ENCODE results near the gene GSTCD. TPM values are rescaled to one million over a fixed set of nuclear protein-coding genes. Genes with fewer than 3 reads are reported as not detected.
A peak's percentile ranks its signal among the peaks of the same experiment; 100 is the strongest.

GSTCD gene
- total and polyA plus RNA-seq, 9 donors = 2.0 to 10.4 (median 6.0) TPM

- no peaks in the 10 kb centered on the region for H3K36me3 ChIP-seq
- no peaks in the 10 kb centered on the region for H3K9me3 ChIP-seq
- peak overlapping the region; percentile 89 for H3K4me3 ChIP-seq
- peaks cover 1% of the 10 kb centered on the region for H3K4me1 ChIP-seq (ENCODE audit: insufficient read depth)
- no peak overlapping the region for H3K27ac ChIP-seq
- intact Hi-C loops (cut with DNase I) = no loop called here
- TF ChIP-seq CTCF (IDR thresholded peaks at IDR 0.05) = no peak
- TF ChIP-seq EP300 (IDR thresholded peaks at IDR 0.05) = no peak
- no peak for TF ChIP-seq POLR2A (IDR thresholded peaks at IDR 0.05)
- WGBS, 3 donors = 24 to 28% (median 26%) methylated on average over 7 of the region's 7 CpGs
- DNase-seq = no peak
- H3K27me3 ChIP-seq = no peaks in the 10 kb centered on the region
These were observed 803 bp upstream of the GSTCD start for GRCh38 chr4:105707782-105708180.

GRCh38 chr4:105709081-105709450 lies 482 bp downstream of the GSTCD start:
- no peak for DNase-seq
- TF ChIP-seq EP300 (IDR thresholded peaks at IDR 0.05) (no peak), CTCF (IDR thresholded peaks at IDR 0.05) (no peak), POLR2A (IDR thresholded peaks at IDR 0.05) (no peak)
- Histone ChIP-seq H3K27ac (peak overlapping the region; percentile 38 to 65), H3K4me1 (ENCODE audit: insufficient read depth) (peaks cover 1% of the 10 kb centered on the region), H3K27me3 (no peaks in the 10 kb centered on the region), H3K4me3 (peak overlapping the region; percentile 89), H3K36me3 (no peaks in the 10 kb centered on the region), H3K9me3 (no peaks in the 10 kb centered on the region)
- intact Hi-C loops (cut with DNase I) = no loop called here
- 0 to 1% (median 0%) methylated on average over 11 of the region's 11 CpGs for WGBS, 3 donors

- 64 to 76% (median 76%) methylated on average over 16 of the region's 16 CpGs for WGBS, 3 donors
- Histone ChIP-seq H3K4me1 (ENCODE audit: insufficient read depth) (peaks cover 1% of the 10 kb centered on the region), H3K27ac (no peak overlapping the region), H3K36me3 (no peaks in the 10 kb centered on the region), H3K4me3 (no peak overlapping the region), H3K9me3 (no peaks in the 10 kb centered on the region), H3K27me3 (no peaks in the 10 kb centered on the region)
- DNase-seq = no peak
- intact Hi-C loops (cut with DNase I) = no loop called here
- no peak for TF ChIP-seq POLR2A (IDR thresholded peaks at IDR 0.05)
These were observed 1.5 kb downstream of the GSTCD start for GRCh38 chr4:105710012-105710600.

- TF ChIP-seq CTCF (IDR thresholded peaks at IDR 0.05) = no peak
- TF ChIP-seq POLR2A (IDR thresholded peaks at IDR 0.05) = no peak
- no peak for TF ChIP-seq EP300 (IDR thresholded peaks at IDR 0.05)
- Histone ChIP-seq H3K36me3 (no peaks in the 10 kb centered on the region), H3K27me3 (no peaks in the 10 kb centered on the region), H3K27ac (no peak overlapping the region), H3K9me3 (no peaks in the 10 kb centered on the region), H3K4me3 (no peak overlapping the region), H3K4me1 (ENCODE audit: insufficient read depth) (peaks cover 1% of the 10 kb centered on the region)
- intact Hi-C loops (cut with DNase I) = no loop called here
- DNase-seq = no peak
- 77 to 79% (median 77%) methylated on average over 6 of the region's 6 CpGs for WGBS, 3 donors
These were observed 2.1 kb downstream of the GSTCD start for GRCh38 chr4:105710678-105711077.

- no peaks in the 10 kb centered on the region for H3K36me3 ChIP-seq
- no peak overlapping the region for H3K27ac ChIP-seq
- no peak overlapping the region for H3K4me3 ChIP-seq
- no peaks in the 10 kb centered on the region for H3K9me3 ChIP-seq
- H3K27me3 ChIP-seq = no peaks in the 10 kb centered on the region
- no peaks in the 10 kb centered on the region for H3K4me1 ChIP-seq (ENCODE audit: insufficient read depth)
- WGBS, 3 donors = 78 to 85% (median 85%) methylated on average over 2 of the region's 2 CpGs
- intact Hi-C loops (cut with DNase I) = no loop called here
- TF ChIP-seq CTCF (IDR thresholded peaks at IDR 0.05) = no peak
- no peak for TF ChIP-seq EP300 (IDR thresholded peaks at IDR 0.05)
- DNase-seq = no peak
These were observed 4.2 kb downstream of the GSTCD start for GRCh38 chr4:105712766-105713165.
